ENCODE results near the gene DOCK2.
"Not testable (repeated sequence)": the region's sequence is repeated elsewhere in the genome, so short reads cannot be mapped to it uniquely, and the experiment has no call there.

The DOCK2 gene

GRCh38 chr5:169762338-169763095 lies 125.4 kb downstream of the DOCK2 start:
- TF ChIP-seq CTCF (IDR thresholded peaks at IDR 0.05; ENCODE audit: extremely low read depth, insufficient read depth, missing control alignments) = no peak
- in situ Hi-C loops (cut with MboI; ENCODE audit: low pct_unique_long_range_greater_than_20kb, low sequenced_read_pairs, unreplicated experiment) = no loop called here
- DNase-seq (ENCODE audit: low spot score) = no peak

- no peak for DNase-seq (ENCODE audit: low spot score)
- in situ Hi-C loops (cut with MboI; ENCODE audit: low pct_unique_long_range_greater_than_20kb, low sequenced_read_pairs, unreplicated experiment) = no loop called here
- no peak for TF ChIP-seq CTCF (IDR thresholded peaks at IDR 0.05; ENCODE audit: extremely low read depth, insufficient read depth, missing control alignments)
These were observed 126.4 kb downstream of the DOCK2 start for GRCh38 chr5:169763376-169764017.

GRCh38 chr5:169764018-169764378 lies 126.9 kb downstream of the DOCK2 start:
- in situ Hi-C loops (cut with MboI; ENCODE audit: low pct_unique_long_range_greater_than_20kb, low sequenced_read_pairs, unreplicated experiment) = no loop called here
- no peak for TF ChIP-seq CTCF (IDR thresholded peaks at IDR 0.05; ENCODE audit: extremely low read depth, insufficient read depth, missing control alignments)
- DNase-seq (ENCODE audit: low spot score) = no peak

- in situ Hi-C loops (cut with MboI; ENCODE audit: low pct_unique_long_range_greater_than_20kb, low sequenced_read_pairs, unreplicated experiment) = no loop called here
- TF ChIP-seq CTCF (IDR thresholded peaks at IDR 0.05; ENCODE audit: extremely low read depth, insufficient read depth, missing control alignments) = no peak
- DNase-seq (ENCODE audit: low spot score) = no peak
These were observed 128.3 kb downstream of the DOCK2 start for GRCh38 chr5:169765176-169765996.

GRCh38 chr5:169766943-169767342 lies 129.9 kb downstream of the DOCK2 start:
- DNase-seq (ENCODE audit: low spot score); in situ Hi-C loops (cut with MboI; ENCODE audit: low pct_unique_long_range_greater_than_20kb, low sequenced_read_pairs, unreplicated experiment): not testable (repeated sequence)

GRCh38 chr5:169767938-169768337 lies 130.9 kb downstream of the DOCK2 start:
- DNase-seq (ENCODE audit: low spot score) = no peak
- no peak for TF ChIP-seq CTCF (IDR thresholded peaks at IDR 0.05; ENCODE audit: extremely low read depth, insufficient read depth, missing control alignments)
- in situ Hi-C loops (cut with MboI; ENCODE audit: low pct_unique_long_range_greater_than_20kb, low sequenced_read_pairs, unreplicated experiment) = no loop called here

GRCh38 chr5:169768416-169768815 lies 131.3 kb downstream of the DOCK2 start:
- TF ChIP-seq CTCF (IDR thresholded peaks at IDR 0.05; ENCODE audit: extremely low read depth, insufficient read depth, missing control alignments) = no peak
- in situ Hi-C loops (cut with MboI; ENCODE audit: low pct_unique_long_range_greater_than_20kb, low sequenced_read_pairs, unreplicated experiment) = no loop called here
- DNase-seq (ENCODE audit: low spot score) = no peak

All from GM13977 (cell line).